GM18873 (cell line): ENCODE data around the gene FOXP3.
"Not testable (repeated sequence)": the region's sequence is repeated elsewhere in the genome, so short reads cannot be mapped to it uniquely, and the experiment has no call there.

ENCODE experiments used
- ATAC-seq: cut with Tn5 transposase; IDR thresholded peaks from one replicate; pipeline ENCODE4 v1.9.1; 2021; ENCODE audit warnings: mild to moderate bottlenecking, moderate library complexity, moderate number of reproducible peaks; ENCODE audit not compliant: unreplicated experiment, low FRiP score

FOXP3 gene, protein sequence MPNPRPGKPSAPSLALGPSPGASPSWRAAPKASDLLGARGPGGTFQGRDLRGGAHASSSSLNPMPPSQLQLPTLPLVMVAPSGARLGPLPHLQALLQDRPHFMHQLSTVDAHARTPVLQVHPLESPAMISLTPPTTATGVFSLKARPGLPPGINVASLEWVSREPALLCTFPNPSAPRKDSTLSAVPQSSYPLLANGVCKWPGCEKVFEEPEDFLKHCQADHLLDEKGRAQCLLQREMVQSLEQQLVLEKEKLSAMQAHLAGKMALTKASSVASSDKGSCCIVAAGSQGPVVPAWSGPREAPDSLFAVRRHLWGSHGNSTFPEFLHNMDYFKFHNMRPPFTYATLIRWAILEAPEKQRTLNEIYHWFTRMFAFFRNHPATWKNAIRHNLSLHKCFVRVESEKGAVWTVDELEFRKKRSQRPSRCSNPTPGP

DNA sequence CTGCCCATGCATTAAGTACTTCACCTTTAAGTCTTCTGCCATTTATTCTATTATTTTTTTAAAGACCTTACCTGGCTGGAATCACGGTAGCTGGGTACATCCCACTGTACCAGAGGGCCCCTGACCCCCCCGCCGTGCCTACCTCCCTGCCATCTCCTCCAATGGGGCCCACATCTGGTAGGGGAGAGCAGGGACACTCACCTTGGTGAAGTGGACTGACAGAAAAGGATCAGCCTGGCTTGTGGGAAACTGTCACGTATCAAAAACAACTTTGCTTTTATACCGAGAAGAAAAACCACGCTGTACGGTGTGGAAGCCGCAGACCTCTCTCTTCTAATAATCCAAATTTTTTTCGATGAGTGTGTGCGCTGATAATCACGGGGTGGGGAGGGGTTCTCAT lies at the start of gene FOXP3:
Gene FOXP3 (minus strand): TSS at position 251 of the 400 bp plus-strand sequence. CDS start 6,205 bp downstream, outside the sequence.
- no peak for ATAC-seq

DNA sequence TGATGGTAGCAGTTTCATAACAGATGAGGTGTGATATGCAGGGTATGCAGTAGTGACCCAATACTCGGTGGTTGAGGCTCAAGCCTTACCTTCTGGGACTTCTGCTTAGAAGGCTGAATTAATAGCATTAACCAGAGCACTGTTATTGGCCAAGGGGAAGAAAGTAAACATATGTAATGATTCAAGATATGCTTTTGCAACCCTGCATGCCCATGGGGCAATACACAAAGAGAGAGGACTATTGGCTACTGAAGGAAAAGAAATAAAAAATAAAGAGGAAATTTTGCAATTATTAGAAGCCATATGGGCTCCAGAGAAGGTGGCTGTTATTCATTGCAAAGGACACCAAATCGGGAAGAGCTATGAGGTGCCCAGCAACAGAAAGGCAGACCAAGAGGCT lies 47.7 kb upstream of the FOXP3 start:
- ATAC-seq, result no peak

GRCh38 chrX:49310371-49310770 lies 45.9 kb upstream of the FOXP3 start:
- no peak for ATAC-seq

DNA sequence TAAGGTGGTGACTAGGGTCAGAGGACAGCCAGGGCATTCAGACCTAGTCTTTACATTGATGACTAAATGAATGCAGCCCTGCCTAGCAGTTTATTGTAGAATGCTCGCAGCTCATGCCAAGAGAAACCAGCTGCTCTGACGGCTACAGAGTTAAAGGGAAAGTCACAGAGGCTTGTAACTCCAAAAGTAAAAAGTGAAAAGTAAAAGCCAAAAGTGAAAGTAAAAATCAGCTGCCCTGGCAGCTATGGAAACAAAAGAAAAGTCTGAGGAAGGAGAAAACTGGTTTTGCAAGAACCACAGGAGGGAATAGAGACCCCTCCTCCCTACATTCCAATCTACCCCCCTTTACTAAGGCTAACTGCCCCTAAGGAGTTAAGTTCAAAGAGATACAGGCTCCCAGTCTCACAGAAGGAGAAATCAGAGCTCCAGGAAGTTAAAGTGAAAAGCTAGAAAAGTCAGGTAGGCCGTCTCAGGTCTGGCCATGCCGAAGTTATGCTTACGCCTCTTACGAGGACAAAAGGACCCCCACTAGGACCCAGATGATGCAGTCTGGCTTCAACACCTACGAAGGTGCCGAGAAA lies 45.0 kb upstream of the FOXP3 start:
- no peak for ATAC-seq

- no peak for ATAC-seq
These were observed 44.2 kb upstream of the FOXP3 start for GRCh38 chrX:49308604-49309269.

DNA sequence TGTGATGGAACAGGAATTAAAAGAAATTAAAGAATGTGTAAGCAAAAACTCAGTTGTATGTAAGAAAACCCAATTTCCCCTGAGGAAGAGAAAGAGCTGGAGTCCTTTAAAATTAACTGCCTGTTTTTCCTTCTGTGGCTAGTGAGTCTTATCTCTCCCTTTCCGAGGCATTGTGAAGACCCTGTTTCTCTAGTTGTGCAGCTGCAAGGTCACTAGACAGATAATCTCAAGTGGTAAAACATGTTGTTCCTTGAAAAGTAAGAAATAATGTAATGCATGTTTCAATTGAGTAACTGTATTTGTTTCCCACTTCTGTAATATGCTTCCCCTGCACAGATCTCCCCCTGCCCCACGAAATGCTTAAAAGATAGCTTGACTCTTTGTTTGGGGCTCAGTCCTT lies 43.3 kb upstream of the FOXP3 start:
- ATAC-seq, result not testable (repeated sequence)

DNA sequence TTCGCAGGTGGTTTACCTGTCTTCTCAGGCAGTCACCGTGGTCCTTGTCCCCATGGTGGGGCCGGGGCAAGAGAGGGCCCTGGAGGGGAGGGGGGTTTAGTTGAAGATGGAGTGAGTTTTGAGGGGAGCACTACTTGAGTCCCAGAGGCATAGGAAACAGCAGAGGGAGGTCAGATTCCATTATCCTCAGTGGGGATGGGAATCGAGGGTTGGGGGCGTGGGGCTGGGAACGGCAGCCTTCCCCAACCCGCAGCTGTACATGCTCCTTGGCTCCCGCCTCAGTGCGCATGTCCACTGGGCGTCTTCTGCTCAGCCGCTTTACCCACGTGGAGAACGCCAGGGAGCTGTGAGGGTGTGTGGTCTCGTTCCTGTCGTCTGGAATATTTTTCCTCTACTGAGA lies 38.8 kb upstream of the FOXP3 start, which contains the start of gene GAGE10:
Gene GAGE10 (plus strand): TSS at position 301 of the 400 bp plus-strand sequence. CDS start 1,214 bp downstream, outside the sequence.
- no peak for ATAC-seq

- ATAC-seq, result no peak
These were observed 36.2 kb upstream of the FOXP3 start for GRCh38 chrX:49300703-49301102.

- not testable (repeated sequence) for ATAC-seq
These were observed 34.8 kb upstream of the FOXP3 start for GRCh38 chrX:49299293-49299692.

GRCh38 chrX:49292400-49293362 lies 28.2 kb upstream of the FOXP3 start:
- no peak for ATAC-seq

DNA sequence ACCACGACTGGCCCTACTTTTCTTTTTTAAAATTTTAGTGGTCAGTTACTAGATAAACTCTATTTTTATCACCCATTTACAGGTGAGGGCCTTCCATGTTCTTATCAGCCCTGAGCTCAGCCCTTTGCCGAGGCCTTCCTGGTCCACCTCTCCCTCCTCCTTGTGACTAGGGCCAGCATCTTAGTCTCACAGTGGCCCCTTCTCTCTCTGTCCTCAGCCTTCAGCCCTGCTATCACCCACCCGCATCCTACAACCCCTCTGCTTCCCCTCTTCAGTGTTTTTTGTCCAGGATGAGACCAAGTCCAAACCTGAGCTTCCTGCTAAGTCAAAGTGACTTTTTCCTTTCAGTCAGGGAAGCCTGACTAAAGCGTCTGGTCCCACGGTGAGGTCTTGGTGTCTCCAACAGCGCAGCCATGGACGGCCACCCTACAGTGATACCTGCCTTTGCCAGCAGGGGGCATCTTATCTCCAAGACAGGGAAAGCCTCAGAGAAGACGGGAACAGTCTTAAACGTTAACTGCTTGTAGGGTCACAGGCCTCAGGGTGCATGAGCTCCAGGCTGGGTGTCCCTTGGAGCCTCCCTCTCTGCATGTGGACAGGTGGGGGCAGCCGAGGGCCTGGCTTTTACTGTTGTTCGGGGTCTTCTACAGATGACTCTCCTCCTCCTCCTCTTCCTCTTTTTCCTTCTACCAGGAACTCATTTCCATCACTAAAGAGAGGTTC lies 27.3 kb upstream of the FOXP3 start:
- ATAC-seq, result no peak

DNA sequence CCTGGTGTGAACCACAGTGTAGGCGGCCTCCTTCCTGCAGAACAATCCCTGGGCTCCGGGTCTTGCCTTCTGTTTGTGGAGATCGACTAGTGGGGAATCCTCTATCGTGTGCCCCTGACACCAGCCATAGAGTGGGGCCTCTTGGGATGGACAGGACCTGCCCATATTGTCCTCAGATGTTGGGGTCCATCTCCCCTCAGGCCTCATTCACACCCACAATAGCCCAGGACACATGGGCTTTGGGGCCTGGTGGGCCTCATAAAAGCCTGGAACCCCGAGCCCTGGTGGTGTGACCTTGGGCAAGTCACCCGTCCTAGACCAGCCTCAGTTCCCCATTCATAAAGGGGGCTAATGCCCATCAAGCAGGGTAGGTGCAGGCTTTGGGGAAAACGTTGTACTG lies 25.7 kb upstream of the FOXP3 start:
- ATAC-seq, result no peak

- ATAC-seq, result no peak
These were observed 23.2 kb upstream of the FOXP3 start for GRCh38 chrX:49287665-49288064.

DNA sequence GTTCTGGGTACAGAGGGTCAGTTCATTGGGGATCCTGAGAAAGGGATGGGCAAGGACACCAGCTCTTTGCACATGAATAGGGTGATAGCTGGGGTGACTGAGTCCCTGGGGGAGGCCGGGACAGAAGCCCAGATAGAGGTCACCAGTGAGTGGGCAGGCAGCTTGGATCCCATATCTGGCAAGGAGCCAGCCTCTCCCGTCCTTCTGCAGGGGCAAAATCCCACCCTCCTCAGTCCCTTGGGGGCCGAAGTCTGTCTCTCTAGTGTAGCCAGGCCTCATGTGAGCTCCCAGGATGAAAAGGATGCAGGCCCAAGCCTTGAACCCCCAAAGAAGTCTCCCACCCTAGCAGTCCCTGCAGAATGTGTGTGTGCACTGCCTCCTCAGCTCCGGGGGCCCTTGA lies 22.1 kb upstream of the FOXP3 start:
- no peak for ATAC-seq

- ATAC-seq, result no peak
These were observed 21.6 kb upstream of the FOXP3 start for GRCh38 chrX:49286136-49286535.

DNA sequence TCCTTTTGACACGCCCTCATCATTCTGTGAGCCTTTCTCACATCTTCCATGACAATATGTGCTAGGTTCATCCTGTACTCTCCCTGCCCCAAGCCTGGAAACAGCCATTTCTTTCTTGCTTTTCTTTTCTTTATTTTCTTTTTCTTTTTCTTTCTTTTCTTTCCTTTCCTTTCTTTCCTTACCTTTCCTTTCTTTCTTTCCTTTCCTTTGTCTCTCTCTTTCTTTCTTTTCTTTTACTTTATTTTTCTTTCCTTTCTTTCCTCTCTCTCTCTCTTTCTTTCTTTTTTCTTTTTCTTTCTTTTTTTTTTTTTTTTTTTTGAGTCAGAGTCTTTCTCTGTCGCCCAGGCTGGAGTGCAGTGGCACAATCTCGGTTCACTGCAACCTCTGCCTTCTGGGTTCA lies 19.7 kb upstream of the FOXP3 start:
- no peak for ATAC-seq

DNA sequence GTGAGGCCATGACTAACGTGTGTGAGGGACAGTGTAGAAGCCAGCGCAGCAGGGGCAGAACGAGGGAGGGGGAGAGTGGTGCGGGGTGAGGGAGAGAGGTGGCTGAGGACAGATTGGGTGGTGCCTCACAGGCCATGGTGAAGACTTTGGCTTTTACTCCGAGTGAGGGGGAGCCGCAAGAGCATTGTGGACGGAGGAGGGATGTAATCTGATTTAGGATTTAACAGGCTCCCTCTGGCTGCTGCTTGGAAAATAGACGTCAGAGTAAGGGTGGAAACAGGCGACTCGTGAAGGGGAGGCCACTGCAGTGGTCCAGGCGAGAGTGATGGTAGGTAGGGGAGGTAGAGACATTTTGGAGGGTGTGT lies 18.1 kb upstream of the FOXP3 start:
- no peak for ATAC-seq

DNA sequence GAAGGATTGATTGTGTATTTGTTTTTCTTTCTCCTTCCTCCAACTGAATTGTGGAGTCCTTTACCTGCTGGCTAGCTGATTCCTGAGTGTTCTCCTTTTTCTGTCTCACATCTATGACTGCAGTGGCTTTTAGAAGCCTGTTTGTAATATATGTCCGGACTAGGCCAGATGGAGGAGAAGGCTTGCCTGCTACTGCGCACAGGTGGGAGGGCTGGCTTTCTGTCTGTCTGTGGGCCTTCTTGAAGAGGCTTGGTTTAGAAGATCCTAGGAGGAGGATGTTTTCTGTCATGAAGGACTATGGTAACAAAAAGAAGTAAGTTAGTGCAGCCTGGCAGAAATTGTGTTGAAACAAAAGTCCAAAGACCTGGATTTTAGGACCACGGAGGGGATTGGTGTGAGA lies 13.6 kb upstream of the FOXP3 start:
- ATAC-seq, result no peak

- ATAC-seq, result no peak
These were observed 13.0 kb upstream of the FOXP3 start for GRCh38 chrX:49277535-49277830.
